HG03066 (cell line): ENCODE results near the gene TSPOAP1.

Source experiments
- ATAC-seq: cut with Tn5 transposase; IDR thresholded peaks from one replicate; pipeline ENCODE4 v1.9.1; 2021; ENCODE audit warnings: low read depth; ENCODE audit not compliant: unreplicated experiment

The TSPOAP1 gene

DNA sequence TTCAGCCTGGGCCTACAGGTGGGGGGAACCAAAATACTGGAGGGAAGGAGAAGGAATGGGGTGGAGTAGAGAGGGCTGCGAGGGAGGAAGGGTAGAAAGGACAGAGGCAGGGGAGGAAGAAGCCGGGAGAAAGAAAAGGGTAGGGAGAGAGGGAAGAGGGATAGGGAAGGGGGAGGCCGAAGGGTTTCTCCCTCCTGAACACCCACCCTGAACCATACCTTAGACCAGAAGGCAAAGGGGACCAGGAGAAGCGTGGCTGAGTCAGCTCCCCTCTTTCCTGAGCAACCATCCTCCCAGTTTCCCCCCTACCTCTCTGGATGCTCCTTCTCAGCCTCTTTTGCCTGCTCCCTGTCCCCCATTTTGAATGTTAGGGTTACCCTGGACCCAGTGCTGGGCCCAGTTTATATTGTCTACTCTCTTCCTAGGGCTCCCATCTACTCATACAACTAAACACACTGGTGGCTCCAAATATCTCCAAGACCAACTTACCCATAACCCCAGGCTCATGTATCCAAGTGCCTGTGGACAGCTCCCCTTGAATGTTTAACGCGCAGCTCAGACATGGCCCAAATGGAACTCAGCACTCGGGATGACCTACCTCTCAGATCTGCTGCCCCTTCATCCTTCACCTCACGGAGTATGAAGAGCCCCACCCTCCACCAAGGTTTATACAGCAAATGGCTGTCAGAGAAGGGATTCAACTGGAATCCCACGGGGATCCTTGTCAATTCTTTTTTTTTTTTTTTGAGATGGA lies 7.8 kb downstream of the TSPOAP1 start:
- no peak for ATAC-seq

DNA sequence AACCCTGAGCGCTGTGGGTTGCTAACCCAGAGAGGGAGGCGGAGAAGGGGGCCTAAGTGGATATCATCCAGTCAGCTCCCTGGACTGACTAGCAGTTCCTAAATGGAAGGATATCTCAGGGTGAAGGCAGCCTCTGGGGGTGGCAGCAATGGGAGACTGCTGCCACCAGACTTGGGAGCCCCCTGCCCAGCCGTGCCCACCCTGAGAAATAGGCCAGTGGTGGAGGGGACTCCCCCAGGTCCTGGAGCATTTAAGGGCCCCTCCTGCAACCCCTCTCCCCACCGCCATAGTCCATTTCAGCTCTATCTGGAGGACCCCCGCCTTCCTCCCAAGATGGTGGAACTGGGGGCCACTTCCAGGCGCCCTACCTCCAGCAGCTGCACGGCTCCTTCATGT lies 8.4 kb downstream of the TSPOAP1 start:
- no peak for ATAC-seq

DNA sequence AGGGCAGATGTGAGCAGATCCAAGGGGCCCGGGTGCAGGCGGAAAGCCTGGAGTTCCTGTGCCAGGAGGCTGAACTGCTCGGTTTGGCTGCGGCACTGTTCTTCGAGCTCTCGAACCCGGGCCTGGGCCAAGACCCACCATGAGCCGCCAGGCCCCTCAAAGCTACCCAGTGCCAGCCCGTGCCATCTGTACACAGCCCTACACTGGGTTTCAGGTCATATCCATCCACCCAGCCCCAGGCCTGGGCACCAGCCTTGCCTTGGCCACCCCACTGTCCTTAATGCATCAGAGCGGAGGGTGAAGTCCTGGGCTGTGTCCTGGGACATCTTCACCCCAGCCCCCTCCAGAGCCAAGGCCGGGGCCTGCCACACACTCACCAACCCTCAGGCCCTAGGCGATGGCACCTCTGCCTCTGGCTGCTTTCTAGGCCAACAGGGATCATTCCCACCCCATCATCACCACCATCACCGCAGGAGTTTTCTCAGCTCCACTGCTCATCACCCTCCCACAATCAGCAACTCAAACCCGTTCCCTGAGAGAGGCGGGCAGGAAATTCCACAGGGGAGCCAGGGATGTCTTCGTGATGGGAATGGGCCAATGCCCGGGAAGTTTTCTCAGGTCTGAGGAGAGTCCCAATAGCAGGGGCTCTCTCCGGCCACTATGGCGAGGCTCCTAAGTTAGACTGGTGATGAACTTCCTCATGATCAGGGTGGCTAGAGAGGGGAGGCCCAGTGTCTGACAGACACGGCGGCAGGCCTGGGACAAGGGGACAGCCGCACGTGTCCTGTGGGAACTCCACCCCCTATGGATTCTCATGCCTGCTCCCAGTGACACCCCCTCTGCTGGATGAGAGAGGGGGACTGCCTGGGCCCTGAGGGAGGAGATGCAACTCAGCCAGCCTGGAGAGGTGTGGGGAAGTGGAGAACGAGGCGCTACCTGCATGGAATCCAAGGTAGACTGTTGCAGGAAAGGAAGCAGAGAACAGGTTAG lies 9.1 kb downstream of the TSPOAP1 start:
- ATAC-seq, result no peak

DNA sequence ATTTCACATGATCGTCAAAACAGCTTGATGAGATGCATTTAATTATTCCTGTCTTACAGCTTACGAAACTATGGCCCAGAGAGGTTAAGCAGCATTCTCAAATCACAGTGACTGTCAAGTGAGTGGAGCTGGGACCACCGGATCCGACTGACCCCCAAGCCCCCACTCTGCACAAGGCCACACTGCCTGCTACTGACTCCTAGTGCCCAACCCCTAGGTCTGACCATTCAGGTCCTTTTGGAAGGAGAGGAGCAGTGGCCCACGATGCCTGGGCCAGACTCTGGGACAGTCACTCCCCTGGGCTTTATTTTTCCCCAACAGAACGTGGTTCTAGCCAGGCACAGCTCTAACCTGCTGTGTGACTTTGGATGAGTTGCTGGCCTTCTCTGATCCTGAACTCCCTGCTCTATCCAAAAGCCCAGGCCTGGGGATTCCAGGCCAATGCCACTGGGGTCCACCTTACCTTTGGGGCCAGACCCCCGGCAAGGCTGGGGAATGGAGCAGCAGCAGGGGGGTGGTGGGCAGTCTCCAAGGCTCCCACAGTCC lies 9.9 kb downstream of the TSPOAP1 start:
- ATAC-seq, result no peak

GRCh38 chr17:58318065-58318481 lies 10.5 kb downstream of the TSPOAP1 start:
- no peak for ATAC-seq

- no peak for ATAC-seq
These were observed 11.1 kb downstream of the TSPOAP1 start for GRCh38 chr17:58317421-58318064.

GRCh38 chr17:58316260-58316960 lies 12.2 kb downstream of the TSPOAP1 start:
- no peak for ATAC-seq

DNA sequence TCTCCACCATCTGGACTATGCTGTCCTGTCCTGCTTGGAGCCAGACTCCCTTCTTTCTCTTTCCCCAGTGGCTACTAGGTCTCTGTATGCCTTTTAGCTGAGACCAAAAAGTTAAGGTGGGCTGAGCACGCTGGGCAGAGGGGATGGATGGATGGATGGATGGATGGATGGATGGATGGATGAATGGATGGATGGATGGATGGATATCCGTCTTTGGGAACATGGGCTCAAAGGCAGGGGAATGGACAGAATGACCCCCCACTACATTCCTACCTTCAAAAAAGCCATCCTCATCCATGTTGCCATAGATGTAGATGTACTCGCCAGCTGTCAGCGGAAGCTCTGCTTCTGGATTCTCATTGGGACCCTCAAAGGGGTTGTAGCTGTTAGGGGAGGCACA lies 12.8 kb downstream of the TSPOAP1 start:
- ATAC-seq, result no peak

DNA sequence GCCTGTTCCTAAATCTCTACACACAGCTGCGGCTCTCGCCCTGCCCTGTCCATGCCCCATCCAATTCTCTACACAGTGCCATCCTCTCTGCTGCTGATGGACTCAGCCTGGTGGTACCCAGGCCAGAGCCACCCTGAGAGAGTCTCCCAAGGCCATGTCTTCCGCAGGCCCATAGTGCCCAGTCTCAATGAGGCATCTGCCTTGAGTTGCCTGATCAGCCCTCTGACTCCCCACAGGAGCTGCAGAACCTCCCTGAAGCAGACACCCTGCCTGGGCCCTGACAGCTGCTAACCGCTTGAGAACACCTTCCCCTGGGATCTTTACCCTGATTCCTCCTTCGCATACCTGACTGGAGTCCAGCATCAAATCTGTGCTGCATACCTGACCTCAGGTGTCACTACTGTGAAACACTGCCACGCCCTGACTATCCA lies 13.3 kb downstream of the TSPOAP1 start:
- no peak for ATAC-seq

DNA sequence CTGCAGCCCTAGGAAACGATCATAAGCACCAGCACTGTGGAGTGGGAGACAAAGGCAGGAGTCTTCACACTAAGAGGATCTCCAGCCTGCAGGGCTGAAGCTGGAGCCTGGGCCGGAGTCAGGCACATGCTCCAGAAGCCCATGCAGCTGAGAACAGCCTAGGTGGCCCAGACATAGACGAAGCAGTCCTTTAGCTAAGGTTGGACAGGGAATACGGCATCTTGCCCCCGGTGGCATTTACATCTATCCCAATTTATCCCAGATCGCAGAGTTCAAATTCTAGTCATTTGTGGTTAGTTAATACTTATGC lies 13.9 kb downstream of the TSPOAP1 start:
- no peak for ATAC-seq

GRCh38 chr17:58313815-58314705 lies 14.5 kb downstream of the TSPOAP1 start:
- ATAC-seq, result no peak

DNA sequence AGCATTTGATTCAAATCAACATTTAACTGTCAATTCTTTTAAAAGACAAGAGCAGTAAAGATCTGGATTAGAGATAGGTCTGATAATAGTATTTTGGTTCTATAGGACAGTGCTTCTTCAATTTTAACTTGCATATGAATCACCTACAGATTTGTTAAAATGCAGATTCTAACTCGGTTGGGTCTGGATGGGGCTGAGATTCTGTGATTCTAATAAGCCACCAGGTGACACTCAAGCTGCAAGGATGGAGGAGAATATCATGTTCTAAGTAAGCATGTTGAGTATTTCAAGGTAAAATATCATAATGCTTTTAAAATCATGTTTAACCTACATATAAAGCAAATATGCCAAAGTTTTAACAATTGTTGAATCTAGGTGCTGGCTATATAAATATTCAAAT lies 15.8 kb downstream of the TSPOAP1 start:
- no peak for ATAC-seq

DNA sequence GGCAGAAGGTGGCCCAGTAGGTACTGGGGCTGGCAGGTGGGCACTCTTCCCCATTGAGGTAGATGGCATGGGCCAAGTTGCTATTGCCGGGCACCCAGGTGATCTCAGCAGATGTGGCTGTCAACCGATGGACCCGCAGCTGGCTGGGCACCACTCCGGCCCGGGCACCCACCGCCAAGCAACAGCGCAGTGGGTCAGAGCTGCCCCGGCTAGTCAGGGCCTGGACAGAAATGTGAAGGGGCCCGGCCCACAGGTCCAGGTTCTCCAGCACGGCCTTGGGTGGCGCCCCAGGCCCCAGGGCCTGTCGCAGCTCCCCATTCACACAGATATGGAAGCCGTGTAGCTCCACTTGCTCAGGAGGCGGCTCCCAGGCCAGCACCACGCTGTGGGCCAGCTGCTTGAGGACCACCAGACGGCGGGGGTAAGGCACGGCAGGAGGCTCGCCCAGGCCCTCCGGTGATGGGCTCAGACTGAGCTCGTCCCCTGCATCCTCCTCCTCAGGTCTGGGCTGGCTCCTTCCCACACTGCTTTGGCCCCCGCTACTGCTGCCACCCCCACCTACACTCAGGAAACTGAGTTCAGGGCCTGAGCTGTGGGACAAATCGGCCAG lies 16.5 kb downstream of the TSPOAP1 start:
- no peak for ATAC-seq

DNA sequence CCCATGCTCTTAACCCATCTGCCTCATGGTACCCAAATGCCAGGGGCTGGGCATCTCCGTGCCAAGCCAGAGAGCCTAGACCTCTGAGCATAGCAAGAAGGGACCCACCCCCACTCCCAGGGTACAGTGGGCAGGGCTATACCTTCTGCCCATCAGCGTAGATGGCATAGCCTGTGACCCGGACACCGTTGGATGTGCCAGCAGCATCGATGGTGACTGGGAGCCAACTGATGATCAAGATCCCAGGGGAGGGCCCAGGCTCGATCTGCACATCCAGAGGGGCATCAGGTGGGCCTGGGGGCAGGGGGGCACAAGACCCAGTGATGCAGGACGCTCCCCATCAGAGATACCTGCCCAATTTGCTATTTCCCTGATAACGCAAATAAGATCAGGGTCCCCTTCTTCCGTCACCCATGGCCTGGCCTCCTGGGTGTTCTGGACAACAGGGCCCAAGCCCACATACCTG lies 17.1 kb downstream of the TSPOAP1 start:
- no peak for ATAC-seq

GRCh38 chr17:58310511-58311428 lies 17.8 kb downstream of the TSPOAP1 start:
- ATAC-seq, result no peak

GRCh38 chr17:58309918-58310259 lies 18.7 kb downstream of the TSPOAP1 start:
- no peak for ATAC-seq

DNA sequence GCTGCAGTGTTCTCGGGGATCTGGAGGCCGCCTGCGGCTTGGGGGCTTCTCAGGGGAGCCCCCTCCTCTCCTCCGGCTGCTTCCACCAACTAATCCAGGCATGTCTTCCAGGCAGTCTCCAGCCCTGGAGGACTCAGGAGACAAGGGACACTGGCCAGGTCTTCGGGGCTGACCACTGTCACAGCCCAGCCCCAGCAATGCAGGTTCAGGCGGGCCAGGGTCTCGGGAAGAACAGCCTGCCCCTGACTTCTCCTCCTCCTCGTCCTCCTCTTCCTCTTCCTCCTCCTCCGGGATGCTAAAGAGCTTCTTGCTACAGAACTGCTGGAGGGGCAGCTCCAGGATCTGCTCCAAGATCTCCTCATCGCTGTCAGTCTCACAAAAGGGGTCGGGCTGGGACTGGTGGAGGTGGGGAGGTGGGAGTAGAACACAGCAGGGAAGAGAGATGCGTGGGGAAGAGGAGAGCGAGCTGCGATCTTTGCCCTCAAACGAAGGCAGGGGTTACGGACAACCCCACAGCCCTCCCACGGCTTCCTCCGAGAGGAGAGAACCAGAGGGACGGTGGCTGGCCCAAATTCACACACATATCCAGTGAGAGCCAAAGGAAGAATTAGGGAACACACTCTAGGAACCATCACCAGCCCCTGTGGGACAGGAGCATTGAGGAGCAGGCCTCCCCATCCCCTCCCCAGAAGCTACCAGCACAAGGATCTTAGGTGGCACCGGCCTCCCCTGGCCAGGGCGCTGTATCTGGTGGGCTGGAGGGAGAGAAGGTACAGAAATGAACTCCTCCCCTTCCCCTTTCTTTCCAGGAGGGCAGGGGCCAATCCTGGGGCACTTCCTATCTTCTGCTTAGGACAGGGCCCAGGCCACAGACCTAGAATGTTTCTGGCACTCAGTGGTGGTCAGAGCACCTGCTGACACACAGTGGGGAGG lies 19.3 kb downstream of the TSPOAP1 start:
- ATAC-seq, result no peak
